ENCODE data around the gene MLPH.

The MLPH gene

DNA sequence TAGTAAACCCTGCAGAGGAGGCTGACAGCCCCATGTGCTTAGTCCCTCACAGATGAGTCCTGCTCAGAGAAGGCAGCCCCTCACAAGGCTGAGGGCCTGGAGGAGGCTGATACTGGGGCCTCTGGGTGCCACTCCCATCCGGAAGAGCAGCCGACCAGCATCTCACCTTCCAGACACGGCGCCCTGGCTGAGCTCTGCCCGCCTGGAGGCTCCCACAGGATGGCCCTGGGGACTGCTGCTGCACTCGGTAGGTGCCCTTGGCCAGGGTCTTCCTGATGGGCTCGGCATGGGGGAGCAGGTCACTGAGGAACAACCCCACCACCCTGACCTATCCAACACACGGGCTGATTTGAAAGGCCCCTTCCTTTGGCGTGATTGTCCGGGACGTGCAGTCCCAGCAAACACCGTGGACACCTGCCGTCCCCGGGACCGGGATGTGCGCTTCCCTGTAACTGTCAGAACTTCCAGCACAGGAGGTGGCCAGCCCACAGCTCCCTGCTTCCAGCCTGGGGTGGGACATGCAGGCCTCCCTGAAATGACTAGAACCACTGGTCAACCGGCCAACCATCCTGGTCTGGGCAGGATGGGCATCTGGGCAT lies 38.6 kb downstream of the MLPH start:
- DNase-seq, result no peak

DNA sequence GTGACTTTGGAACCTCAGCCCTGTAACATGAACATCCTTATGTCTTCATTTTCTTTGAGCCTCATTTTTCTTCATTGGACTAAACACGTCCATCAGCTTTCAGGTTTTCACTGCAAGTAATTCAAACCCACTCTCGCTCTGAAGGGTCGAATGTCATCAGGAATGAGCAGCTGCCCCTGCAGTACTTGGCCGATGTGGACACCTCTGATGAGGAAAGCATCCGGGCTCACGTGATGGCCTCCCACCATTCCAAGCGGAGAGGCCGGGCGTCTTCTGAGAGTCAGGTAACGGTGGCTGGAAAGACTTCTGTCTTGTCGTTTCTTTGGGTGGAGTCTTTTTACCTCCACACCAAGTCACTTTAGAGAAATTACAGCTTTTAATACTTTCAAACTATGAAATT lies 40.2 kb downstream of the MLPH start:
- DNase-seq, result no peak

DNA sequence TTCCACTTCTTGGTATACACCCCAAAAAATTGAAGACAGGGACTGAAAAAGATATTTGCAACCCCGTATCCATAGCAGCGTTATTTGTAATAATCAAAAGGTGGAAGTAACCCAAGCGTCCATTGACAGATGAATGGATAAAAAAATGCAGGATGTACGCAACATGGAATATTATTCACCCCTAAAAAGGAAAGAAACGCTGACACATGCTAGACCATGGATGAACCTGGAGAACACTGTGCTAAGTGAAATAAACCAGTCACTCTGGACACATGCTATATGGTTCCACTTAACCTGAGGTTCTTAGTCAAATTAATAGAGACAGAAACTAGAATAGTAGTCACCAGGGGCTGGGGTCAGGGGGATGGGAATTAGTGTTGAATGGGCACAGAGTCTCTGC lies 40.7 kb downstream of the MLPH start:
- DNase-seq, result no peak

DNA sequence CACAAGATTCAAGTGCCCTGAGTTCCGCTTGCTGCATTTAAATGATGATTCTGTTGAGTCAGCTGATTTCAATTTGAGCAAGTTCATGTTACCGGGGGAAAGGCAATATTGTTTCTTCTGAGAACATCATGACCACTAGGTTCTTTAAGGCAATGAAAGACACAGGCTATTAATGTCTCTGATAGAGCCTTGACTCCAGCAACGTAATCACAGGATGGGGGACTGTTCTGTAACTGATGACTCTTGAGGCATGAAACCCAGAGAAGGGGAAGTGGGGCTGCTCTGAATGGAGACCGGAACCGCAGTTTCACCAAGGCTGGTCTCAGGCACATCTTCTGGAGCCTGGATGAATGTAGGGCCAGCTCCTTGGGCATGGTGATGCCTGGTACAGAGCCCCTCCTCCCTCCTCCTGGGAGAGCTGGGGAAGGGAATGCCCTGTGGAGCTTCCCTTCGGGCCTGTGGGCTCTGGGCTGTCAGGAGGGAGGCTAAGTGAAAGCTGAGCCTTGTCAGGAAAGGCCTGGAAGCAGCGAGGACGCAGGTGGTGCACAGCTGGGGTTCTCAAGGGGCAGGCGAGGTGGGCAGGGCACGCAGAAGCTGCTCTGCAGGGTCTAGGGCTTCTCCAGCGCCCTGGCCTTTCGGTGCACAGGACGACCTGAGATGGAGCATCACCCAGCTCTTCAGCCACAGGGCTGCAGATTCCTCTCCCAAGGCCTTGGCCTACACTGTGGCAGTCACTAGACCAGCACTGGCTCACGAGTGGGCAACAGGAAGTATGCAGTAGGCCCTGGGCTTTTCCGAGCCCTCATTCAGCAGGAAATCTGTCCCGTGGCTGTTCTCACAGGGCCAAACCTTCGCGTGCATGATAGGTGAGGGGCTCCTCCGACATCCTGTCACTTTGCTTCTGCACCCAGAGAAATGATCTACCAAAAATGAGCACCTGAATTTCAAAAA lies 42.7 kb downstream of the MLPH start:
- DNase-seq, result no peak

DNA sequence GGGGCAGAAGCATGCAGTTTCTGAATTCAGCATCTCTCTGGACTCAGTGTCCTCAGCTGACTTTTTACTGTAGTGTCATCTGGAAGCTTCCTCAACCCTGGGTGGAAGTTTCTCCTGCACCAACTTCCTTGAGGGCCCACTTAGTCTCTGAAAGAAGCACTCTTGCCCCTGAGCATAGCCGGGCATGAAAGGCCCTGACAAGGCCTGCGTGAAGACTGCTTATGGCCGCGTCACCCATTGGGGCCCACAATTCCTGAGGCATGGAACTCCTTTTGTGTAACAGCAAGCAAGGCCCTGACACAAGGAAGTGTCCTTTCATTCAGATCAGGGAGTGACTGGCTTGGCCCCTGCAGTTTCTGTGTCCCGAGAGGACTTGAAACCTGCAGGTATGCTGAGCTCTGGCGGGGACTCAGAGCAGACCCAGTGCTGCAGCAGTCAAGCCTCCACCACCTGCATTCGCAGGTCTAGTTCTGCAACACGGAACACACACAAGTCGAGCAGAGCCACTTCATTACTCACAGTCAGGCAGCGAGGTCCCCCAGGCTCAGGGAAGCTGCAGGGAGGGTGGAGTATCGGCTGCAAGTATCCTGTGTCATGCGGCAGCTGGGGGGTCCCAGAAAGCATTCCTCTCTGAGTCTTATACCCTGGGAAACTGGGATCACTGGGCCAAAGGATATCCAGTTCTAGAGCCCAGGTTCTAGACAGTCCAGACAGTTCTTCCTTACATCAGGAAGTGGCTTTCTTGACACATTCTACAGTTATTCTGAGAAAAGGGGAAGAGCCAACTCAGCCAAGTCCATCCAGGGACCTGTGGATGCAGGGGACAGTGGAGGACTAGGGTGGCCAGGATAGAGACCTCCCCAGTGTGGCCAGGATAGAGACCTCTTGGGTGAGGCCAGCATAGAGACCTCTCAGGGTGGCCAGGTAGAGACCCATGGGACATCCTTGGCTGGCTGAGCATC lies 43.7 kb downstream of the MLPH start:
- no peak for DNase-seq

DNA sequence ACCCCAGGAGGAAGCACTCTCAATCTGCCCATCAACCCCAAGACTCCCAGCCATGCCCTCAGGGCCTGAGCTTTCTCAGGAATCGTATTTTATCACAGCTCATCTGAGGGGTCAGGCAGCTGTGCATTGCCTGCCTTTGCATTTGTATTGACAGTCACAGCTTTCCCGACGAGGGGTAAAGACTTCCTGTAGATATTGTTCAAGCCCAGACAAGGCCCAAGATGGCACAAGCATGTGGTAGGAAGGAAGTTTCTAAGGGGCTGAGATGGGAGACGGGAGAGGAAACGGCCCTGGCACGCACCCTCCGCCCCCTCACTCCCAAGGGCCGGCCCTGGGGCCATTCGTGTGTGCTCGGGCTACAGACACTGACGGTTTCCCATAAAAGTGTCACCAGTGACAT lies 45.1 kb downstream of the MLPH start:
- DNase-seq, result no peak

DNA sequence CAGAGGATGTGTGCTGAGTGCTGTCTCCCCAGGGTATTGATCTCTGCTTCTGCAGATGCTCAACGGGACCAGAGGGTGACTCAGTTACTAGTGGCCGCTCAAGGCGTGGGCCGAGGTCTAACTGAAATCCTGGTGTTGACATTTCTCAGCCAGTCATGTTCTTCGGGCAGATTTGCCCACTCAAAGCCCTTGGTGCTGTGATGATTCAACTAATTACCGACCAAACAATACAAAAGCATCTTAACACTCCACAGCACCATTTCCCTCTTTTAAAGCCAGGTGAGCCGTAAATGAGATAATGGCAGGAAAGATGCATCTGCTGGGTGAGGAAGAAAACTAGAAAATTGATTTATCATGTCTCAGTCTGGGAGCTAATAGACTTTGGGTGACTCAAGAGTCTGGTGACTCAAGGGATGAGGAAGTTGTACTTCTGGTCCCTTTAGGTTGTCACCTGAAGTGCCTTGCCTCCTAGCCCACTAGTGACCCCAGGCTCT lies 46.7 kb downstream of the MLPH start:
- no peak for DNase-seq

DNA sequence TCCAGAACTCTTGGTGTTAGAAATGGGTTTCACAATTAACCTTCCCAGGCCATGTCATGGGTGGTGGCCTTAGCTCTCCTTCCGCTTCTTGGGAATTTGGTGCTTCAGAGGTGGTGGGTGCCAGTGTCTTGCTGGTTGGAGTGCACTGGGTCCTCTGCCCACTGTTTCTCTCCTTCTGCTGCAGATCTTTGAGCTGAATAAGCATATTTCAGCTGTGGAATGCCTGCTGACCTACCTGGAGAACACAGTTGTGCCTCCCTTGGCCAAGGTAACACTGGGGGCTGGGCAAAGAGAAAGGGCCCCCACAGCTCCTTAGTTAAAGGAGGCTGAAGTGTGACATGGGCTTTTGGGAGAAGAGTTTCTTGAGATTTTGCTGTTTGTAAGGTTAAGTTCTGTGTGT lies 47.3 kb downstream of the MLPH start:
- no peak for DNase-seq

DNA sequence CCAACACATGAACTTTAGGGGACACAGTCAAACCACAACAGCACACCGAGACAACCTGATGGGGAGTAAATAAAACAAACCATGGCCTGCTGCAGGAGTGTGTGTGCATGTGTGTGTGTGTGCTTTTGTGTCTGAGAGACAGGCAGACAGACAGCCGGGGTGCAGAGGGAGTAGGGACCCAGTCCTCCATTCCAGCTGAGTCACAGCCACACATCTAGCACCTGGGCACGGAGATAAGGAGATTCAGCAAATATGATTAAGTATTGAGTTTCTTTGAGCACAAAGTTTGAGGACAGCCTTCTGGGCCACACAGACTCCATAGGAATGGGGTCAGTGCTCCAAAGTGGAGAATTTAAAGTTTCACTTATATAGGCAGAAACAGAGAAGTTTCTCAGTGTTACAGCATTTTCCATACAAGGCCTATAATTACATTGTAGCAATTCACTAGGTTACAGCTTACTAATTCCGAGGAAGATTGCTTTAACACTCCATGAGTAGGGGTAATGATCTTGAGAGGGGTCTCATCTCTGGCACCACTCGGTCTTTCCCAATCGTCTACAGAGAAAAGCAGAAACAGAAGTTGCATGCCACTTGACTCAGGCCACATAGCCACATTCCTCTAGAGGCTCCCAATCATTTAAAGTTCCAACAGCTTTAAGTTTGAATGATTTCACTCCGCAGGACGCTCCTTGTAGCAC lies 48.5 kb downstream of the MLPH start:
- no peak for DNase-seq

DNA sequence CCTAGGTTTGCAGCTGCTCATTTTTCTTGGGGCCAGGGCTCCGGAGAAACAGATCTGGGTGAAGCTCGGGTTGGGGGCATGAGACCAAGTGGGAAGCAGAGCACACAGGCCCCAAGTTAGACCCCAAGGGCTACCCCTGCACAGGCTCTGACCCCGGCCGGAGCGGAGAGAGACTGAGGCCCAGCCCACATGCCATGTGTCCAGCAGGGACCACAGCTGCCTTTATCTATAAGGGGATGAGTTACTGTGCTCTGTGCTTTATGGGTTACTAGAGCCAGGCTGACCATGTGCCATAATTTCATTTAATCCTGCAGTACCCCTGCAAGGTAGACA lies 49.0 kb downstream of the MLPH start:
- no peak for DNase-seq

DNA sequence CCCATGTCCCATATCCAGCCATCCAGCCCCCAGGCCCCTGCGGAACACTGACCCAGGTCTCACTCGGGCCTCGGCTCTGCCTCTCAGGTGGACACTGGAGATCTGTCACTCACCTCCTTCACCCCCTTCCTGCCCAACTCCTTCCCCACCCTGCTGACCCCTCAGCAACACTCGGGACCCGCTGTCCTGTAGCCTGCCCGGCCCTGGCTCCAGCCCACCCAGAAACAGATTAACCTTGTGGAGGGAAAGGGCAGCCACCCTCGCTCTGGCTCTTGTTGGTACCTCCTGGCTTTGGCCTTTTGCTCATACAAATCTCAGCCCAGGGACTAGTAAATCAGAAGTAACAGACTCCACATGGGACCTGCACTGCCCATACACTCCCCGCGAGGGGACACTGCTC lies 49.6 kb downstream of the MLPH start:
- no peak for DNase-seq

DNA sequence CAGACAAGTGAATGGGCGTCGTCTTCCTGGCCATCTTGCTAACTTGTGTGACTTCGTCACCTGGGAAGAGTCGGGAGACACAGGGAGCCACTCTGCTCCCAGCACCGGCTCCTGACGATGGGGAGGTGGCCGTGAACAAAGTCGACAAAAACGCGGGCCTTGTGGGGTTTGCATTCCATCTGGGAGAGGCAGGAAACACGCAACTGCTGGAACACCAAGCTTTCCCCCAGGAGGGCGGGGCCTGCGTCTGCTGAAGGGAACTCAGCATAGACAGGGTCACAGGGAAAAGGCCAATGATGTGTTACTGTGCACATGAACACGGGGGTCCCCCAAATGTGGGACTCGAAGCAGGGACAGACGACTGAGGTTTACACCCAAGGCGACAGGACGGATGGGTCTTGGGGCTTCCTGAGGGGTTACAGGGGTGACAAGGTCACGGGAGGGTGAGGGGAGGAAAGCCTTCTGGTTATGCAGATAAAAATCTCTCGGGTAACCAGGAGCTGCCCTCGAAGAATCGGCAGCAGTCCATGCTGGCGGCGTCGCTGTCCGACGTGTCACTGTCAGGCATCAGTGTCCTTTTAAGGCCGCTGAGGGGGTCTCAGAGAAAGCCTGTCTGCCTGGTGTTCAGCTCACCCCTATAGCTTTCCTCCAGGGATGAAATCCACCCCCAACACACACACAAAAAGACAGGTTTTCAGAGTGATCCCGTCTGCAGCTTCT lies 51.1 kb downstream of the MLPH start:
- DNase-seq, result no peak

DNA sequence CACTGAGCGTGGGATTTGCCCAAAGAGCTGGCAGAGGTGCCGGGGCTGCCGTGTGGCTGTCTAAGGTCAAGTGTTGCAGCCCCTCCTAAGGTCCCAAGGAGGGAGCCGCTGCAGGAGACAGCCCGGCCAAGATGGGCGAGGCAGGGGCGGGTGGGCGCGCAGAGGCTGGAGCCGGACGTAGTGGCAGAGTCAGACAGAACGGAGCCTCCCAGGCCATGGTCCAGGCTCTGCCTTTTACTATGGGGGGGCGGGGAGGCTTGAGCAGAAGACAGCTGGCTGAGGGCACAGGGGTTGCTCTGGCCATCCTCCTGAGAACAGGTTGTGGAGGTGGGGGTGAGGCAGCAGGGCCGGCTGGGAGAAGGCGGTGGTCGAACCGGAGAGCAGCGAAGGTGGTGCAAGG lies 51.9 kb downstream of the MLPH start:
- DNase-seq, result no peak

DNA sequence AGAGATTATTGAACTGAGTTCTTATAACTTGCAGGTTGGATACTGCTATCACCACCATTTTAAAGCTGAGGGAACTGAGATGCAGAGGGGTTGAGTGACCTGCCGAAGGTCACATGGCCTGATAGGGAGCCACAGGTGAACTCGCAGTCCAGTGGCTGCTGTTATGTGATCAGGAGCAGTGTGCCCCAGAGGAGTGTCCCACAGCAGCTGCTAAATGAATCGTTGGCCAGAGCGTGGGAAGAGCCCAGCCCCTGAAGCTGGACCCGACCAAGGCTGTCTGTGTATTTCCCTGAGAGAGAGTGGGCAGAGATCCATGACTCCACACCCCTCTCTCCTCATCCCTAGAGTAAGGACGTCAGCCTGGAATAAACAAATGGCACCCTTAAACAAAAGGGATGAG lies 52.6 kb downstream of the MLPH start:
- DNase-seq, result no peak

DNA sequence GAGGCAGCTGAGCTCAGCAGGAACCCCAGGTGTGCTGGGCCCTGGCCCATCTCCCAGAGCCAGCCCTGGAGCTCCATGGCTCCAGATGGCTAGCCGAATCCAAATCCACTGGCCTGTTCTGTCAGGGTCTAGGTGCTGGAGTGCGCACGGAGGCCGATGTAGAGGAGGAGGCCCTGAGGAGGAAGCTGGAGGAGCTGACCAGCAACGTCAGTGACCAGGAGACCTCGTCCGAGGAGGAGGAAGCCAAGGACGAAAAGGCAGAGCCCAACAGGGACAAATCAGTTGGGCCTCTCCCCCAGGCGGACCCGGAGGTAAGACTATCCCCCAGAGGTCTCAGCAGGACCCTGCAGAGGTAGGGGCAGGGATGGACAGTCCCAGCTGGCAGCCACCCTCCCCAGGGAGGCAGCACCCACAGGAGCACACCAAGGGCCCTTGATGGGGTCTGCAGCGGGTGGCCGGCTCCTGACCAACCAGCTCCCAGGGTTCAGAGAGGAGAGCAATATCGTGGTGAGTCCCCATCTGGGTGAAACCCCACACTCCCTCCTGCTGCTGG lies 53.2 kb downstream of the MLPH start:
- DNase-seq, result no peak

DNA sequence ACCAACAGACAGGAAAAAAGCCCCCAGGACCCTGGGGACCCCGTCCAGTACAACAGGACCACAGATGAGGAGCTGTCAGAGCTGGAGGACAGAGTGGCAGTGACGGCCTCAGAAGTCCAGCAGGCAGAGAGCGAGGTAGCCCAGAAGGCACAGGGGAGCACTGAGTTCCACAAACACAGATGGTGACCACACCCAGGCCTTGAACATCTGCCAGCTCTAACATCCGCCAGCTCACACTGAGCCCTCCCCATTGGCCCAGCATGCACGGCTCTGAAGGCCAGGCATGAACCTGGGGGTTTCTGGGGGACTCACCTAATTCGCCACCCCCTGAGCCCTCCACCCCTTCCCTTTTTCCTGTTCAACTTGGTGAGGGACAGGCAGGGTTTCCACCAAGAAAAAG lies 53.8 kb downstream of the MLPH start:
- DNase-seq, result no peak

DNA sequence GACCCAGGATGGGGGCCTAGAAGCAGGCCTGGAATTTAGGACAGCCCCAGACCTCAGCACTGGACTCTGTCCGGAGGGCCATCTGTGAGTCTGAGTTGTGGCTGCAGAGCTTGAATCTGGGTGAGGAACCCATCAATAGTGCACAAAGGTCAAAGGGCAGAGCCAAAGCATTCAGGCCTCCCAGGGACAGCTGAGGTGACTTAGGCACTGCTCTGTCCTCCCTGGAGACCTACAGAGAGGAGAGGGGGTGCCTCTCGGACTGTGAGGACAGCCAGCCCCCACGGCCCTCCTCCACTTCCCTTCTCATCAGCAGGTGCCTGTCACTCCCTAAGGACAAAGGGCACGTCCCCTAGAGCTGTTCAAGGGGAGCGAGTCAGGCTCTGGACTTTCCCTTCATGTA lies 54.2 kb downstream of the MLPH start:
- no peak for DNase-seq

DNA sequence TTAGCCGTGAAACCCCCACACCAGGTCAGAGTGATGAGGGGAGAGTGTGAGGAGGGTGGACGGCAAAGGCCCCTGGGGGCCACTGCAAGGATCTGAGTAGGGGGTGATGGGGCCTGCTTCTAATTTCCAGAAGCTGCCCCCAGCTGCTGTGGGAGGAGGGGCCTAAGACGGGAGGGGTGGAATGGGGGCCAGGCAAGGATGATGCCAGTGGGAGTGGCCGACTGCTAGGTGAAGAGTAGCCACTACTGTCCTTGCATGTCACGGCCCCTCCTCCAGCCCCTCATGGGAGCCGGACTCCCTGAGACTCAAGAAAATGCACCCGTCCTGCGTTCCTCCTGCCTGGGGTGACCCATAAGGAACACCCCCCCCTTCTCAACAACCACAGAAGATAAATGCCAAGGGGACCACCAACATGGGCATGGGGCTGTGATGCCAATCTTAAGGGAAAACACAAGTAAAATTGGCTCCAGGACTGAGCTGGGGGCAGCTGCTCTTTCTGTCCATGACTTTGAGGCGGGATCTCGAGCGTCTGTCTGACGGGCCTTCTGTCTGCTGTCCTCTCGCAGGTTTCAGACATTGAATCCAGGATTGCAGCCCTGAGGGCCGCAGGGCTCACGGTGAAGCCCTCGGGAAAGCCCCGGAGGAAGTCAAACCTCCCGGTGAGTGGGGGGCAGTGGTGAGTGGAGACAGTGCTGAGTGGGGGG lies 55.1 kb downstream of the MLPH start:
- DNase-seq, result no peak

DNA sequence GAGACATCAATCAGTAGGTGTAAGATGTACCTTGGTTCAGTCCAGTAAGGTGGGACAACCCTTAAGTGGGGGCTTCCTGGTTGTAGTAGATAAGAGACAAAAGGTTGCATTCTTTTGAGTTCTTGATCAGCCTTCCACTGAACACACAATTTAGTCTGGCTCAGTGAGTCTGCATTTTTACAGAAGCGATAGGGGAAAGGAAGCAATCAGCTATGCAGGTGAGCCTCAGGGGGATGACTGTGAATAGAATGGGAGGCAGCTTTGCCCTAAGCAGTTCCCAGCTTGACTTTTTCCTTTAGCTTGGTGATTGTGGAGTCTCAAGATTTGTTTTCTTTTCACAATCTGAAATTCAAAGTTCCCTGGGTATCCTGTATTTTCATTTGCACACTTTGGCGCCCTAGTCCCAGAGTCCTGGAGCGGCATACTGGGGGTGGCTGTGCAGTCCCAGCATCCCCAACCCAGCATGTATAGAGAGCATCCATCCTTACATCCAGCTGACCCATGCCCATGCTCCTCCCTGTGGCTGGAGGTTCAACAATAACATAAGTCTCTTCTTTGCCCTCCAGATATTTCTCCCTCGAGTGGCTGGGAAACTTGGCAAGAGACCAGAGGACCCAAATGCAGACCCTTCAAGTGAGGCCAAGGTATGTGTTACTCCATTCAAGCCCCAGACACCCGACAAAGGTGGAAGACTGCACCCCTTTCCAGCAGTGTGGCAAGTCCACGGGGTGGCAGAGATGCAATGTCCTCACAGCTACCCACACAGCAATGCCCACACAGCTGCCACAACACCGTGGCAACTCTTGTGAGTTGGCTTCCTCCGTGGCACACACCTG lies 59.2 kb downstream of the MLPH start:
- no peak for DNase-seq

DNA sequence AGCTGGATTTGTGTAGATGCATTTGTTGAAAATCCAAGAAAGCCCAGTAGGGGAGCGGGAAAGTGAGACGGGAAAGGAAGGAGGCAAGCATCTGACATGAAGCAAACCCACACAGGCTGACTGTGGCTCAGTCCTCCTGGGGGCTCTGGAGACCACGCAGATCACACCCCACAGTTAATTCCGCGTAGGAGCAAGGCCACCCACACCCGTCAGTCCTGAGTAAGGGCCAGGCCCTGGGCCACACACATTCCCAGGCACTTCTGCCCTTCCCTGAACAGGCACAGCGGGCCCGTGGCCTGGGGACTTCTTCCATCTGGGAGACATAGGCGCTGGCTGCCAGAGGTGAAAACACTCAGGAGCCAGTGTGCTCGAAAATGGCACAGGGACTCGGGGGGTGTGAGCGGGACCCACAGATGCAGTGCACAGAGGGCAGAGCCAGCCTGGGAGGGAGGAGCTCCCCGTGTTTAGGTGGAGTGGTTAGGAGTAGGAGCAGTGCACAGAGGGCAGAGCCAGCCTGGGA lies 59.9 kb downstream of the MLPH start:
- DNase-seq, result no peak

All from activated CD4-positive, alpha-beta T cell treated with anti-CD3 and anti-CD28 coated beads, Interleukin-2, amount 50 U/mL, for 48 hours (primary cell).